Measurements from ENCODE around the gene C1orf232. TPM values are rescaled to one million over a fixed set of nuclear protein-coding genes. Genes with fewer than 3 reads are reported as not detected.

The C1orf232 gene
- total RNA-seq, 2 experiments from 2014 or later: not detected

GRCh38 chr1:26188477-26188876 lies 19.7 kb upstream of the C1orf232 start:
- intact Hi-C loops (cut with micrococcal nuclease; ENCODE audit: unreplicated experiment): no loop called here
- no peak overlapping the region for H3K4me3 ChIP-seq (ENCODE audit: low read depth, low read length, poor library complexity, severe bottlenecking)
- POLR2A ChIA-PET: no interaction called here
- BruUV-seq (replicated peaks): no TSS peak
- H2AFZ ChIP-seq (ENCODE audit: low read length): no peak overlapping the region
- DNase-seq (ENCODE audit: low spot score): no peak
- no peaks in the 10 kb centered on the region for H3K36me3 ChIP-seq (ENCODE audit: insufficient read depth, low read length)
- H3K4me2 ChIP-seq (ENCODE audit: low read length): no peak overlapping the region
- no peaks in the 10 kb centered on the region for H3K9me3 ChIP-seq (ENCODE audit: low read length)
- no peaks in the 10 kb centered on the region for H4K20me1 ChIP-seq (ENCODE audit: insufficient read depth, low read length)
- H3K9me2 ChIP-seq (ENCODE audit: insufficient read depth, low read length): no peaks in the 10 kb centered on the region
- H3K79me2 ChIP-seq (ENCODE audit: insufficient read depth, low read depth, low read length): no peaks in the 10 kb centered on the region
- TF ChIP-seq EZH2phosphoT487 (IDR thresholded peaks at IDR 0.05; ENCODE audit: borderline replicate concordance, low read depth, low read length) (no peak), CTCF (conservative IDR thresholded peaks at IDR 0.05; ENCODE audit: low read length) (no peak)
- H3K27ac ChIP-seq (ENCODE audit: low read depth, low read length, poor library complexity, severe bottlenecking): no peak overlapping the region
- CTCF ChIA-PET (ENCODE audit: unreplicated experiment): no interaction called here
- no peaks in the 10 kb centered on the region for H3K4me1 ChIP-seq (ENCODE audit: insufficient read depth, low read length, poor library complexity, severe bottlenecking)

GRCh38 chr1:26187882-26188281 lies 19.1 kb upstream of the C1orf232 start:
- no peaks in the 10 kb centered on the region for H3K36me3 ChIP-seq (ENCODE audit: insufficient read depth, low read length)
- no peaks in the 10 kb centered on the region for H3K79me2 ChIP-seq (ENCODE audit: insufficient read depth, low read depth, low read length)
- H4K20me1 ChIP-seq (ENCODE audit: insufficient read depth, low read length): no peaks in the 10 kb centered on the region
- H3K9me3 ChIP-seq (ENCODE audit: low read length): no peaks in the 10 kb centered on the region
- no peak for DNase-seq (ENCODE audit: low spot score)
- H3K9me2 ChIP-seq (ENCODE audit: insufficient read depth, low read length): no peaks in the 10 kb centered on the region
- BruUV-seq (replicated peaks): no TSS peak
- H2AFZ ChIP-seq (ENCODE audit: low read length): no peak overlapping the region
- intact Hi-C loops (cut with micrococcal nuclease; ENCODE audit: unreplicated experiment): no loop called here
- H3K4me3 ChIP-seq (ENCODE audit: low read depth, low read length, poor library complexity, severe bottlenecking): no peak overlapping the region
- TF ChIP-seq EZH2phosphoT487 (IDR thresholded peaks at IDR 0.05; ENCODE audit: borderline replicate concordance, low read depth, low read length): no peak
- TF ChIP-seq CTCF (conservative IDR thresholded peaks at IDR 0.05; ENCODE audit: low read length): no peak
- no peaks in the 10 kb centered on the region for H3K4me1 ChIP-seq (ENCODE audit: insufficient read depth, low read length, poor library complexity, severe bottlenecking)
- POLR2A ChIA-PET: interaction anchor here (0.6 kb wide), 1 partner anchor 139 kb away, joined by 4 read pairs; no protein-coding TSS in a partner anchor
- CTCF ChIA-PET (ENCODE audit: unreplicated experiment): no interaction called here
- no peak overlapping the region for H3K4me2 ChIP-seq (ENCODE audit: low read length)
- H3K27ac ChIP-seq (ENCODE audit: low read depth, low read length, poor library complexity, severe bottlenecking): no peak overlapping the region

- peaks cover 4% of the 10 kb centered on the region for H3K4me1 ChIP-seq (ENCODE audit: insufficient read depth, low read length, poor library complexity, severe bottlenecking)
- no peaks in the 10 kb centered on the region for H3K9me3 ChIP-seq (ENCODE audit: low read length)
- ChIA-PET CTCF (ENCODE audit: unreplicated experiment) (no interaction called here), POLR2A (no interaction called here)
- H4K20me1 ChIP-seq (ENCODE audit: insufficient read depth, low read length): no peaks in the 10 kb centered on the region
- no peak for TF ChIP-seq EZH2phosphoT487 (IDR thresholded peaks at IDR 0.05; ENCODE audit: borderline replicate concordance, low read depth, low read length)
- no peak for TF ChIP-seq CTCF (conservative IDR thresholded peaks at IDR 0.05; ENCODE audit: low read length)
- H3K9me2 ChIP-seq (ENCODE audit: insufficient read depth, low read length): no peaks in the 10 kb centered on the region
- no peak overlapping the region for H3K27ac ChIP-seq (ENCODE audit: low read depth, low read length, poor library complexity, severe bottlenecking)
- H3K79me2 ChIP-seq (ENCODE audit: insufficient read depth, low read depth, low read length): no peaks in the 10 kb centered on the region
- H3K4me3 ChIP-seq (ENCODE audit: low read depth, low read length, poor library complexity, severe bottlenecking): no peak overlapping the region
- no peak overlapping the region for H3K4me2 ChIP-seq (ENCODE audit: low read length)
- no peaks in the 10 kb centered on the region for H3K36me3 ChIP-seq (ENCODE audit: insufficient read depth, low read length)
- intact Hi-C loops (cut with micrococcal nuclease; ENCODE audit: unreplicated experiment): no loop called here
- no peak overlapping the region for H2AFZ ChIP-seq (ENCODE audit: low read length)
- no peak for DNase-seq (ENCODE audit: low spot score)
- BruUV-seq (replicated peaks): no TSS peak
These were observed 16.1 kb upstream of the C1orf232 start for GRCh38 chr1:26184883-26185282.

Data from OCI-LY7 (cell line).